Esophagus muscularis mucosa (tissue), 4 donors: ENCODE results near the gene ARL6IP1. TPM values are rescaled to one million over a fixed set of nuclear protein-coding genes. Genes with fewer than 3 reads are reported as not detected.

Source experiments
- DNase-seq: peaks from one replicate; pipeline ENCODE4 v3.0.0-alpha.2; 2017; ENCODE audit errors: extremely low spot score
- H3K27ac ChIP-seq, 4 donors: fragments of 200-600 bp; sonication (generic); replicated peaks in 1 of 4; 1 replicate in 3 of 4; 2 replicates in 1 of 4; pipeline ENCODE4 v1.5.1; 2016 to 2019; ENCODE audit warnings: mild to moderate bottlenecking in 1 of 4
- H3K27me3 ChIP-seq, 4 donors: fragments of 200-600 bp; sonication (generic); one replicate each; pipeline versions ENCODE4 v1.5.1 to v1.6.0; 2016 to 2019
- H3K36me3 ChIP-seq, 4 donors: fragments of 200-600 bp; sonication (generic); one replicate each; pipeline ENCODE4 v1.5.1; 2016 to 2019
- H3K4me1 ChIP-seq, 4 donors: fragments of 200-600 bp; sonication (generic); one replicate each; pipeline ENCODE4 v1.5.1; 2016 to 2019
- H3K4me3 ChIP-seq, 4 donors: fragments of 200-600 bp; sonication (generic); 1 replicate in 2 of 4; 2 replicates in 2 of 4; pipeline ENCODE4 v1.5.1; 2016 to 2019; ENCODE audit warnings: mild to moderate bottlenecking in 4 of 4, moderate library complexity in 1 of 4
- H3K9me3 ChIP-seq, 4 donors: fragments of 200-600 bp; sonication (generic); 1 replicate in 3 of 4; 2 replicates in 1 of 4; pipeline ENCODE4 v1.5.1; 2016 to 2019
- EP300 ChIP-seq: sonication (generic); formaldehyde crosslinking; IDR thresholded peaks from one replicate; pipeline ENCODE4 v1.6.1; 2017; ENCODE audit warnings: antibody characterized with exemption
- POLR2A ChIP-seq: fragments of 450-650 bp; IDR thresholded peaks from one replicate; pipeline ENCODE4 v1.6.1; 2017; ENCODE audit warnings: antibody characterized with exemption, moderate library complexity, mild to moderate bottlenecking, low read depth
- POLR2AphosphoS5 ChIP-seq, 2 donors: sonication (generic); formaldehyde crosslinking; IDR thresholded peaks; one replicate each; pipeline ENCODE4 v1.6.1; 2017; ENCODE audit warnings: antibody characterized with exemption in 2 of 2
- WGBS: methylation state at CpG from one replicate; pipeline ENCODE4 v1.1.5; 2018; 5-methylcytosine and 5-hydroxymethylcytosine counted together
- intact Hi-C: fragments of 100-400 bp; cut with DNase I; formaldehyde crosslinking; loops from one replicate; pipeline ENCODE4 v1.15.1; 2023
- total RNA-seq, 4 donors: library from RNA; depleted of rRNA; stranded (reverse); fragments of >200 nt; gene quantifications; one replicate each; pipeline versions ENCODE4 v1.1.0 to v1.2.1, GENCODE V29; 2016
- TF ChIP-seq, protein P1 (sequence below), 3 experiments: fragments of 200-600 bp in 2 of 3; fragments of 450-650 bp in 1 of 3; sonication (generic) in 2 of 3; IDR thresholded peaks; one replicate each; pipeline ENCODE4 v1.5.1; 2017 to 2019; ENCODE audit warnings: antibody characterized with exemption in 3 of 3, mild to moderate bottlenecking in 2 of 3, moderate library complexity in 1 of 3

ARL6IP1 gene
- total RNA-seq, 4 donors from 2014 or later, result 53.4 to 146 (median 91.2) TPM

DNA sequence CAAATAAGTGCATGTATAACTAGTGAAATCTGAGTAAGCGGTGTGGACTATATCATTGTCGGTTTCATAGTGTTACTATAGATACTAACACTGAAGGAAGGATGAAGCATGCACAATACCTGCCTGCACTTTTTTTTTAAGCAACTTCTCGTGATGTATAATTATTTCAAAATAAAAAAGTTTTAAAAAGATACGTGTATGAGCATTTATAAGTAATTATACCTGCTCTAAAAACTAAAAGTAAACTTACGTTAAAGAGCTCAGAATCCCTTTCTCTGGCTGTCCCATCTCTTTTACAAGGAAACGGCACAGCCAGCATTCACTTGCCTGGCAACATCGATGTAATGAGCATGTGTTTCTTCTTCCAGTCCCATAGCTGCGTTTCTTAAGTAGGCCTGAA lies 31.3 kb upstream of the ARL6IP1 start:
- Histone ChIP-seq H3K4me3 (no peak overlapping the region), H3K36me3 (peaks cover 81 to 100% (median 94%) of the 10 kb centered on the region in 4 donors), H3K9me3 (no peaks in the 10 kb centered on the region), H3K27ac (no peak overlapping the region), H3K27me3 (no peaks in the 10 kb centered on the region), H3K4me1 (no peaks in the 10 kb centered on the region)
- intact Hi-C loops, result no loop called here
- DNase-seq, result no peak
- TF ChIP-seq EP300, result no peak
- no peak for TF ChIP-seq POLR2AphosphoS5 (IDR thresholded peaks at IDR 0.05)
- TF ChIP-seq, protein P1, sequence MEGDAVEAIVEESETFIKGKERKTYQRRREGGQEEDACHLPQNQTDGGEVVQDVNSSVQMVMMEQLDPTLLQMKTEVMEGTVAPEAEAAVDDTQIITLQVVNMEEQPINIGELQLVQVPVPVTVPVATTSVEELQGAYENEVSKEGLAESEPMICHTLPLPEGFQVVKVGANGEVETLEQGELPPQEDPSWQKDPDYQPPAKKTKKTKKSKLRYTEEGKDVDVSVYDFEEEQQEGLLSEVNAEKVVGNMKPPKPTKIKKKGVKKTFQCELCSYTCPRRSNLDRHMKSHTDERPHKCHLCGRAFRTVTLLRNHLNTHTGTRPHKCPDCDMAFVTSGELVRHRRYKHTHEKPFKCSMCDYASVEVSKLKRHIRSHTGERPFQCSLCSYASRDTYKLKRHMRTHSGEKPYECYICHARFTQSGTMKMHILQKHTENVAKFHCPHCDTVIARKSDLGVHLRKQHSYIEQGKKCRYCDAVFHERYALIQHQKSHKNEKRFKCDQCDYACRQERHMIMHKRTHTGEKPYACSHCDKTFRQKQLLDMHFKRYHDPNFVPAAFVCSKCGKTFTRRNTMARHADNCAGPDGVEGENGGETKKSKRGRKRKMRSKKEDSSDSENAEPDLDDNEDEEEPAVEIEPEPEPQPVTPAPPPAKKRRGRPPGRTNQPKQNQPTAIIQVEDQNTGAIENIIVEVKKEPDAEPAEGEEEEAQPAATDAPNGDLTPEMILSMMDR (IDR thresholded peaks at IDR 0.05), result no peak
- TF ChIP-seq POLR2A, result no peak
- WGBS, result 89% methylated on average over 8 of the region's 8 CpGs

DNA sequence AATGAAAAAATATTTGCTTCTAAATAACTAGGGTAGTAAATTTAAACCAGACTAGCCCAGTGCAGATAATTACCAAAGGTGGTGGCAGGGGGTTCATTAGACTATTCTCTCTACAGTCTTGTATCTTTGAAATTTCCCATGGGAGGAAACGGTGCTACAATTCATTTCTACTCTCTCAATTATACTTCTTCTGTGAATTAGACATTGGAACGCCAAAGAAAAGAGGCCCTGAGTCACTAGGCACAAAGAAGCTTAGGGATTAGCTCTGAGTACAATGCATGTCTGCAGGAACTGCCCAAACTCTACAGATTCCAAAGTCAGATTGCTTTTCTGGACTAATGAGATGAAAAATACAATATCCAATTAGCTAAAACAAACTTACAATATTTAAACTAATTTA lies 30.7 kb upstream of the ARL6IP1 start:
- no peak overlapping the region for H3K4me3 ChIP-seq
- H3K36me3 ChIP-seq, result peaks cover 78 to 98% (median 91%) of the 10 kb centered on the region in 4 donors
- 85% methylated on average over 2 of the region's 2 CpGs for WGBS
- no peak overlapping the region for H3K27ac ChIP-seq
- H3K27me3 ChIP-seq, result no peaks in the 10 kb centered on the region
- intact Hi-C loops, result no loop called here
- H3K9me3 ChIP-seq, result no peaks in the 10 kb centered on the region
- no peaks in the 10 kb centered on the region for H3K4me1 ChIP-seq
- TF ChIP-seq EP300 (no peak), POLR2AphosphoS5 (IDR thresholded peaks at IDR 0.05) (no peak), POLR2A (no peak)
- TF ChIP-seq, protein P1 (IDR thresholded peaks at IDR 0.05), result no peak
- no peak for DNase-seq

DNA sequence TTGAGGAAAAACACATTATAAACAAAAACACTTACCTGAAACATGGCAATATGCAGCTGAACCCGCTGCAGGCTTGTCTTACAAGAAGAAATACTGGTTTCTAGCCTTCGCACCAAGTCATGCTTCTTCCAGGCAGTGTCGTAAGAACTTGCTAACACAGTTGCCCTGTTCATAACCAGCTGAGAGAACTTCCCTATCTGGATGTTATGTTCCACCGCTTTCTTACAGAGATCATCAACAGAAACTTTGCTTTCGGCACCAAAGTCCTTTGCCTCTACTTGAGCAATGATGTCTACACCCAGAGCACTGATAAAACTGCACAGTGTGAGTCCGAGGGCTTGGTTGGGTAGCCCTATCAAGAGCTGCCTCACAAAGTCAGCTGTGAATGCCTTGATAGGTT lies 27.9 kb upstream of the ARL6IP1 start:
- intact Hi-C loops, result no loop called here

DNA sequence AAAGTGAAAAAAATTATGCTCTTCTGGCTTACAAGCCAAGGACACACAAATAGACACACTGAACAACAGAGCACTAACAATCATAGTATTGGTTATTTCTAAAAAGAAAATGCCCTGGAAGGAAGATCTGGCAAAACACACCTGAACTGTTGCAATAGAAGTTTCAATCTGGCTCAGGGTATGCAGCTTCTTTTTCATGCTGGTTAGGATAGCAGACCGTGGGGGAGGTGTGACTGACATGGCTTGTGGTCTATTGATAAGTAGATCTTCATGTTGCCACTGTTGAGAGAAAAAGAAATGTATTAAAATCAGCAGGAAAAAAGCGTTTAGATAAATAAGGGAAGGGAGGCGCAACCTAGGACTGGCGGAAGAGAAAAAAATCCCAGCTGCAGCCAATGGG lies 26.5 kb upstream of the ARL6IP1 start:
- H3K27ac ChIP-seq, result no peak overlapping the region
- no peaks in the 10 kb centered on the region for H3K9me3 ChIP-seq
- H3K4me3 ChIP-seq, result no peak overlapping the region
- TF ChIP-seq POLR2A (no peak), POLR2AphosphoS5 (IDR thresholded peaks at IDR 0.05) (no peak), EP300 (no peak)
- TF ChIP-seq, protein P1 (IDR thresholded peaks at IDR 0.05), result no peak
- H3K4me1 ChIP-seq, result no peaks in the 10 kb centered on the region
- peaks cover 40 to 59% (median 57%) of the 10 kb centered on the region in 4 donors for H3K36me3 ChIP-seq
- intact Hi-C loops, result no loop called here
- no peaks in the 10 kb centered on the region for H3K27me3 ChIP-seq
- DNase-seq, result no peak
- 86% methylated on average over 4 of the region's 4 CpGs for WGBS

More for the DNA sequence above, 27.9 kb upstream of the ARL6IP1 start:
- no peaks in the 10 kb centered on the region for H3K9me3 ChIP-seq
- no peak overlapping the region for H3K4me3 ChIP-seq
- peaks cover 53 to 73% (median 67%) of the 10 kb centered on the region in 4 donors for H3K36me3 ChIP-seq
- TF ChIP-seq EP300, result no peak
- TF ChIP-seq, protein P1 (IDR thresholded peaks at IDR 0.05), result no peak
- no peak for TF ChIP-seq POLR2AphosphoS5 (IDR thresholded peaks at IDR 0.05)
- TF ChIP-seq POLR2A, result no peak
- no peaks in the 10 kb centered on the region for H3K27me3 ChIP-seq
- no peak overlapping the region for H3K27ac ChIP-seq
- WGBS, result 98% methylated on average over 6 of the region's 6 CpGs
- DNase-seq, result no peak
- no peaks in the 10 kb centered on the region for H3K4me1 ChIP-seq

DNA sequence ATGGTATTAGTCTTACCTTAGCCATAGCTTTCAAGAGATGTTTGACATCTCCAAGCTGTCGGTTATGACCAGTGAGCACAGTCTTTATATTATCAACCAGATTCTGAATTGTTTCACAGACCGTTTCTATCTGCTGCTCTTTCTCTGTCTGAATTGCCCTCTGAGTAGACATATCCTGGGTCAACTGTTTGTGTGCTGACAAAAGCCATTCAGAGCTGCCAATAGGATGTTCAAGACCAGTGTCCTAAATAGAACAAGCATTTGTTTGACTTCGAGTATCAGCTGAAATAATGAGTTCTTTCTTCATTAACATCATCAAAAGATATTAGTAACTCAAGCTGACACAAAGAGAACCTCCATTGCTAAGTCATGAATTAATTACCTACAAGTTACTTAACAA lies 14.9 kb upstream of the ARL6IP1 start:
- H3K4me3 ChIP-seq, result no peak overlapping the region
- 67% methylated on average over 3 of the region's 3 CpGs for WGBS
- H3K27me3 ChIP-seq, result no peaks in the 10 kb centered on the region
- peaks cover 38 to 92% (median 81%) of the 10 kb centered on the region in 4 donors for H3K36me3 ChIP-seq
- peaks cover 0 to 5% (median 0%) of the 10 kb centered on the region in 4 donors for H3K4me1 ChIP-seq
- intact Hi-C loops, result no loop called here
- DNase-seq, result no peak
- TF ChIP-seq, protein P1 (IDR thresholded peaks at IDR 0.05), result no peak
- TF ChIP-seq POLR2AphosphoS5 (IDR thresholded peaks at IDR 0.05), result no peak
- no peak for TF ChIP-seq EP300
- TF ChIP-seq POLR2A, result no peak
- no peak overlapping the region for H3K27ac ChIP-seq
- H3K9me3 ChIP-seq, result no peaks in the 10 kb centered on the region
